HG03025 (cell line): Measurements from ENCODE around the gene CHGA.

Experiments
- ATAC-seq: cut with Tn5 transposase; IDR thresholded peaks from one replicate; pipeline ENCODE4 v1.9.1; 2021; ENCODE audit warnings: mild to moderate bottlenecking, moderate library complexity; ENCODE audit not compliant: unreplicated experiment, low FRiP score

Gene CHGA

DNA sequence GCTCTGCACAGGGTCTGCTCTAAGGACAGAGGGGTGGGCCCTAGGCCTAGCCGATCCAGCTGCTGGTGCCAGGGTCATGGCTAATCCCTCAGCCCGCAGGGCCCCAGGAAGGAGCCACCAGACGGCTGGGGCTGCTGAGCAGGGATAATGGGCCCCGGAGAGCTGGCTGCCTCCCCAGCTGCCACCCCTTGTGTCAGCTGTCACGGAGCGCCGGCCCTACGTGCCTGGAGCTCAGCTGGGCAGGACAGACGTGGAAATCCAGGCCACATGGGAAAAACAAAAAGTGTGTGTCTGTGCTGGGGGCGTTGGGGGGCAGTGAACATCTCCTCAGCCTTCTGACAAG is 36.2 kb downstream of the CHGA start:
- no peak for ATAC-seq

DNA sequence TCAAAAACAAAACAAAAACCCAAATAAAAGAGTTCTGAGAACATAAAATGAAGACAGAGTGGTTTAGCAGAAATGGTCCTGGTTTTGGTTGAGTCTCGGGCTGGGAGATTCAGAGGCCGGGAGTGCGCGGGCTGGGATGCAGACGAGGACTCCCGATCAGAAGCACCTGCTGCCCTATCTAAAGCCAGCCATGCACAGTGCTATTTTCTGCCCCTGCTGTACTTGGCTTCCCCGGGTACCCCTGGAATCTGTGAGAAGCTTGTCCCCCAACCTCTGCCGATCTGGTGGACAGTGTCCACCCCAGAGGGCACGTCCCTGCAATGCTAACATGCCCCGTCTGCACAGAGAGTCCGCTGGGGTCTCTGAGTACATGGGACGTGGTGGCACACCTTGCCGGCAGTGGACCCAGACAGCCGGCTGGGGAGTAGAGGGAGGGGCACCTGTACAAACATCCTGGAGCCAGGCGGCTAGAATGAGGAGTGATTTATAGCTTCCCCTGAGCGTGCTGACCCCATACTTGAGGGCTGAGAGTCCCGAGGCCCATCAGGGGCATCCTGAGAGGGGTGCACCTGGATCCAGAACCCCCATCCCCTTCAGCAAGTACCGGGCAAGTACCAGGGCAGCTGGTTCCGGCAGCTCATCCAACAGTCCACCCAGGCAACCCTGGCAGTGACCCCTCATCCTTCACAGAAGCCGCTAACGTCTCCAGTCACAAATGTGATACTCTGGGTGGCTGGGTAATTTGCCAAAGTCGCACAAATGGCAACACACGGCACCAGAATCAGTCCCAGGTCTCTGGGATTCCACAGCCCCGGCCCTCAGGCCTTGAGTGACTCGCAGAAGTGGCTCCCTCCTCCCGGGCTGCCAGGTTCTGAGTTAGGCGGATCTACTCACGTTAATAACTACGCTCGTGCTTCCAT is 37.1 kb downstream of the CHGA start:
- ATAC-seq: no peak

DNA sequence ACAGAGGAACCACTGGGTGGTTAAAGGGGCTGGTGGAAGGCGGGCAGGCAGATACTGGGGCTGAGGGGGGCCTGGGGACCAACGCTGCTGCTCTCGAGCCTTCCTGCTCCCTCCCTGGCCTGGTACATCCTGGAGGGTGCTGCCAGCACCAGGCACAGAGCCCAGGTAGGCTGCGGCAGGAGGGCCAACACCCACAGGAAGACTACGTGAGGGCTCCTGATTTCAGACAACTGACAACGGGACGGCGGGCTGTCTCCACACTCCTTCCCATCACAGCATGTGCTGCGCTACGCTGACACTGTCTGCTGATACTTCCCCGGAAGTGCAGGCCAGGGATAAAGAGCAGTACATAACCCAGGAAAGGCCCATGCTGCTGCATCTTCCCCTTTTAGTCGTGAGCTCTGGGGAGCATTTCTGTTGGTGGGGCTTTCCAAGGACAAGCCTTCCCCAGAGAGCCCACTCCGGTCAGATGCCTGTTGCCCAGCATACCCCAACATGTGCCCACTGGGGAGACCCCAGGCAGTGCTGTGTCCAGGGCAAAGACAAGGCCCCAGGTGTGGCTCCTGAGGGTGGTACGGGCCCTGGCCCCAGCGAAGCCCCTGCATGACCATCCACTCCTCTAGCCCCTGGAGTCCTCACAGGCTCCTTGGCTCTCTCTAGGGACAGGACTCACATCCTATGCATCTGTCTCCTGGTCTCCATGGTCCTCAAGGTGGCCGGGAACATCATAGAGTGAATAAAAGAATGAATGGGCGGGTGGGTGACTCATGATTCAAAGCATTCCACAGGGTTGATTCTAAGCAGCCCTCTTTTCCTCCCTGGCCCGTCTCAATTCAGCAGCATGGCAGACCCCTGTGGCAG is 38.0 kb downstream of the CHGA start:
- ATAC-seq: no peak

DNA sequence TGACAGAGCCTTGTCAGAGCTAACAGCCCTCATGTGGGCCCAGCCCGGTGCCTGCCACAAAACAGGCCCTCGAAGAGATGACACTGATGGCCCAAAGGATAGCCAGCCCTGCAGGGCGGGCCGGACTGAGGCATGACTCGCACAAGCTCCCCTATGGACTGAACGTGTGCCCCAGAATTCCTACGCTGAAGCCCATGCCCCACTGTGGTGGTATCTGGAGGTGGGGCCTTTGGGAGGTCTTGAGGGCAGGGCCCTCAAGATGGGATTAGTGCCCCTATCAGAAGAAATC is 38.6 kb downstream of the CHGA start:
- no peak for ATAC-seq

DNA sequence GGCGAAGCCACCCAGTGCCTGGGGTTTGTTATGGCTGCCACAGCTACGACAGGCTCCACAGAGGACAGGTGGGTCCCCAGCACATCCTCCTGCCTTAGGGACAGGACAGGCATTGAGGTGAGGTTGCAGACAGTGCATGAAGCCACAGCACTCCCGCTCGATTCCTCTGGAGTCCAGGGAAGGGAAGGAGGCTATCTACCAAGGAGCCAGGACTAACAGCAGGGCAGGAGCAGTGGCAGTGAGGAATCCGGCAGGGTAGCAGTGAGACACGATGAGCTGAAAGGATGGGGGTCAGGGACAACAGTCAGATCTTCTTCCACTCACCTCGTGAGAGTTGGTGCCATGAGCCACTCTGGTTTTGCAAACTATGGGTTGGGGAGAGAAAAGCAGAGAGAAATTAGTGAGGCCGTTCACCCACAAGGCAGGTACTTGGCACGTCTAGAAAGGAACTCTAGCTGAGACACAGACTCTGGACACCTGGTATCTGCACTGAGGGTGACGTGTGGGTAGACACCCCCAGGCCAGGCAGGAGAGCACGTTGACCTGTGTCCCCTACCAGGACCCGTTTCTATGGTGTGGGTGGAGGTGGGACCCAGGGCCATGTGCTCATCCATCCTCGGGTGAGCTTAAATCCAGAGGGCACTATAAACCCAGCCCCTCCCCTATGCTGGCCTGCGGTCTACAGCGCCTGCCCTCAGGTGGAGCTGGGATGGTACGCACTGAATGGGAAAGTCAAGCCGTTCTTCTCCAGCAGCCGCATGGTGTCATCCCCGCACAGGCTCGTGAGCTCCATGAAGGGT is 39.3 kb downstream of the CHGA start:
- ATAC-seq: no peak

DNA sequence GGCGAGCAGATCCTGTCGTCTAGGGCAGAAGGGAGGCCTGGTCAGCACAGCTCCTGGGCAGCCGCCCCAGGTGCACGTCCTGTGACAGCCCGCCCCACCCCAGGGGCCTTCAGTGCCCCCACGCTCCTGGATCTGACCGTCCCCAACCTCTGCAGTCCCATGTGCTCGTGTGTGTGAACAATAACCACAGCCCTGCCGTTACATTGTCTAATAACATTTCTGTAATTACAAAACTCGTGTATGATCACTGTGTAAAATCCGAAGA is 39.8 kb downstream of the CHGA start:
- no peak for ATAC-seq

DNA sequence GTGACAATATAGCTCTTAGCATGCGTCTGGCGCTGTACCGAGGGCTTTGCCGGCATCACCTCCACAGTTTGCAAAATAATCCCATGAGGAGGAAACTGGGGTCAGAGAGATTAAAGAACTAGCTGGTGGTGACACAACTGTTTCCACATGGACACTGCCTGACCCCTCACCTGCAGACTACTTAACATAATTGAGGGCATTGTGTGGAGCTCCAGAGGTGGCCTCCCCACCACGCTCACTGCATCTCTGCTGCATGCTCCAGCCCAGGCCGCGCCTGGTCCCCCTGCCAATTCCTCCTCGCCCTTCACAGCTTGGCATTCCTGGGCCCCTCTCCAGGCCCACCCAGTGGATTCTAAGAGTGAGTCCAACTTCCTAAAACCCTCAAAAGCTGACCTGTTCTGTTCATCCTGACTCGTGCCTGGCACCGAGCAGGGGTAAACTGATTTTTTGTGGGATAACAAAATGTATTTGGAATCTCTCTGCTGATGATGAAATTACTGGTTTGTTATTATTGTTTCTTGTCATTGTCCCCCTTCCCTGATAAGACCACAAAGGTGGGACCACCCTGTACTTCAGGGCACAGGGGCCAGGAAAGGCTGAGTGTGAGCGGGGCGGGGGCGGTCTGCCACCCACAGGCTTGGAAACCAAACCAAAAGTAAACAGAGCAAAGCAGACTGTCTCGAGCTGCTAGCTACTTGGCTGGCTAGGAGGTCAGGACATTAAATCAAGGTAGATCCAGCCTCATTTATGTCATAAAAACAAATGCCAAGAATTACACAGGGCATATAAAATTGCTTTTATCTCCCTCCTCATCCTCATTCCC is 40.6 kb downstream of the CHGA start:
- no peak for ATAC-seq

DNA sequence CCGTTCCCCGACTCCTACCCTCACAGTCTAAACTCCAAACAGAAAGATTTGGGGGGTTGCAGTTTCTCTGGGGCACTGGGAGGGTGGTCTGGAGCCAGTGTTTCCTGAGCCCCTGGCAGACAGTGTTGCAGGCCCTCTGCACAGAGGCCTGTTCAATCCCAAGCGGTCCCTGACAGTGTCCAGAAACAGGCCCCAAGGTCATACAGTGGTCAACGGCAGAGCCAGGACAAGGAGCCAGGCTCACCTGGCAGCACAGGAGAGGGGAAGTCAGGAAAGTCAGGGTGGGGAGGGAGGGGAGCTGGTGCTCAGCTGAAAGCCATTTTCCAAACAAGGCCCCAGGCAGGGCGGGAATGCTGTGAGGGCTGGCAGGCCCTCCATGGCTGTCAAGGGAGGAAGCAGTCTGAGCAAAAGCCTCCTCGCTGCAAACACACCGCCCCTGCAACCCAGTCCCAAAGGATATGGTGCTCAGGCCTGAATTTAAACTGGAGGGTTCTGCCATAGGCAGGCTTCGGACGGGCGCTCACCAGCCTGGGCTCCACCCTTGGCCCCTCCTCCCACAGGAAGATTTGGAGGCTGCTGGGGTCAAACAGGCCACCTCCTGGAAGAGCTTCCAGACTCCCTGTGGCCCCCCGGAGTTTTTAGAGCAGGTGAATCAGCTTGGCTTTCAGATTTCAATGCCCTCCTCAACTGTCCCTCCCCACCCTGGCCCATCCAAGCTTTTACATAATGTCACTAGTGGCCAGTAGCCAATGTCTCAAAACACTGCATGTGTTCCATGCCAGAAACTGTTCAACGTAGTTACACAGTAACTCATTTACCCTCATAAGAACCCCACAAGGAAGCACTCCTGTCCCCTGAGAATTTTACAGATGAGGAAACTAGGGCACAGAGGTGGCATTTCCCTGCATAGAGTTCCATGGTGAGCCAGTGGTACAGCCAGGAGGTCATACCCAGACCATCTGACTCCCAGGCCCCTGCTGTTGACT is 41.5 kb downstream of the CHGA start:
- ATAC-seq: no peak

DNA sequence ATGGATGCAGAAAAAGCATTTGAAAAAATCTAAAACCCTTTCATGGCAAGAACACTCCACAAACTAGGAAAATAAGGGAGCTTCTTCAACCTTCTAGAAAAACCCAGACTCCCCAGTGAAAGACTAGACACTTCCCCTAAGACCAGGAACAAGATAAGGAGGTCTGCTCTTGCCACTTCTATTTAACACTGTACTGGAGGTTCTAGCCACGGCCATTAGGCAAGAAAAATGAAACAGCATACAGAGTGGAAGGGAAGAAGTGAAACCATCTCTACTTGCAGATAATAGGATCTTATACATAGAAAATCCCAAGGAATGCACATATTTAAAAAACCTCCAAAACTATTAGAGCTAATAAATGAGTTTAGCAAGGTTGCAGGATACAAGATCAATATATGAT is 42.3 kb downstream of the CHGA start:
- no peak for ATAC-seq

DNA sequence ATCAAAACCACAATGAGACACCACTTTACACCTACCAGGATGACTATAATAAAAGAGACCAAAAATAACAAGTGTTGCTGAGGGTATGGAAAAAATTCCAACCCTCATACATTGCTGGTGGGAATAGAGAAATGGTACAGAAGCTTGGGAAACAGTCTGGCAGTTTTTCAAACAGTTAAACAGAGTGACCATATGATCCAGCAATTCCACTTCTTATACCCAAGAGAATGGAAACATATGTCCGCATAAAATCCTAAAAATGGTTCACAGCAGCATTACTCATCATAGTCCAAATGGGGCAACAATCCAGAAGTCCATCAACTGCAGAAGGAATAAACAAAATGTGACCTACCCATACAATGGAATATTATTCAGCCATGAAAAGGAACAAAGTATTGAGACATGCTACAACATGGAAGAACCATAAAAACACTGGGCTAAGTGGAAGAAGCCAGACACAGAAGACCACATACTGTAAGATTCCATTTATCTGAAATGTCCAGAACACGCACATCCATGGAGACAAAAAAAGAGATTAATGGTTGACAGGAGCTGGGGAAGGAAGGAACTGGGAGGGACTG is 44.5 kb downstream of the CHGA start:
- no peak for ATAC-seq

DNA sequence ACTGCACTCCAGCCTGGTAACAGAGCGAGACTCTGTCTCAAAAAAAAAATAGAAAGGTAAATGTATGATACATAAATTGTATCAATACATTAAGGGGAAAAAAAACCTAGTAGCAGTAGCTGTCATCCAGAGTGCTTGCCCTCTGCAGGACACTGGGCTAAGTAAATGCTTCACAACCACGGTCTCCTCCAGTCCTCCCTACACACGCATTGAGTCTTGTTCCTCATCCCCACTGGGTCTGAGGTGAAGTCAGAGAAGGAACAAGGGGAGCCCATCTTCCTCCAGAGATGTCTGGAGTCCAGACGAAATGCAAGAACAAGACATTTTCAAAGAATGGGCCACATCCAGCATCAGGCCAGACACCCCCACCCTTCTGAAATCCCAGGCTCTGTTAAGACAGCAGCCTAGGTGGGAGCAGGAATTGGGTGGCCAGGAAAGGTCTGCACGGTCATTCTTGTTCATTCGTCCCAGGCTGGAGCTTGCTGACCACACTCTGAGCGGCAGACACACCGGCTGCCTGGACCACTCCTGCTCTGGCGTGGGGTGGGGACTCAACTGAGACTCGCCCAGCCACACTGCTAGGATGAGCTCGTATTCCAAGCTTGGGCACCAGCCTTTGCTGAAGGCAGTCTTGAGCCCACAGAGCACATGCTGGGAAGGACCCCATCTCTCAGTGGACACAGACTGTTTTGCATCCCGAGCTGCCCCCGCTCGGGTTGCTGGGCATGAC is 45.5 kb downstream of the CHGA start:
- no peak for ATAC-seq

DNA sequence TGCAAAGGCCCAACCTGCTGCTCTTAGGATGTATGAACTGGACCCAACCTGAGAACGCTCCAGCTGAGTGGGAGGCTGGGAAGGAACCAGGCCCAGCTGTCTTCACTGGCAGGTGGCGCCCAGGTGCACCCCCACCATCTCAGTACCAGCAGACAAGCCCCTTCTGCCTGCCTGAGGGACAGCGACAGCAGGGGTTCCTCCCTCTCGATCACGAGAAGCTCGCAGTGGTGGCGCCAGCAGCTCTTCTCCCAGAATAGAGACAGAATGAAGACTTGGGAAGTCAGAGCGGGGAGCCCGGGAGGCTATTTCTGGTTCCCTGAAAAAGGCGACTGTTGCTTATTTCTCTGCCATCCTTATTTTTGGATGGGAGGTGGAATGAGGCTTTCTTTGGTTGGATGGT is 46.5 kb downstream of the CHGA start:
- no peak for ATAC-seq

DNA sequence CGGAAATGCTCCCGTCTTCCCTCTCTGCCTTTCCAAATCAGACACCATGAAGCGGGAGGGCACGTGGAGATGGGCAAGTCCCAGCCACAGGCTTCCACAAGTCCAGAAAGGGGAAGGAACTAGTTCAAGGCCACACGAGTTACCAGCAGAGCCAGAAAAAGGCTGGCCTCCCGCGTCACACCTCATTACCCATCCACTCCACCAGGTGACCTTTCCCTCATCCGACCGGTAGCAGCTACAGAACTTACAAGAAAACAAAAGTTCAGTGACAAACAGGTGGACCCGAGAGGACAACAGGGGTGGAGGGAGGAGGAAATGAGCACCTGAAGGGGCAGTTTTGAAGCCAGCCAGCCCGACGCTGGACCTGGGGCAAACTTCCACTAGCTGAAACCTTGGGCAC is 46.9 kb downstream of the CHGA start:
- no peak for ATAC-seq

DNA sequence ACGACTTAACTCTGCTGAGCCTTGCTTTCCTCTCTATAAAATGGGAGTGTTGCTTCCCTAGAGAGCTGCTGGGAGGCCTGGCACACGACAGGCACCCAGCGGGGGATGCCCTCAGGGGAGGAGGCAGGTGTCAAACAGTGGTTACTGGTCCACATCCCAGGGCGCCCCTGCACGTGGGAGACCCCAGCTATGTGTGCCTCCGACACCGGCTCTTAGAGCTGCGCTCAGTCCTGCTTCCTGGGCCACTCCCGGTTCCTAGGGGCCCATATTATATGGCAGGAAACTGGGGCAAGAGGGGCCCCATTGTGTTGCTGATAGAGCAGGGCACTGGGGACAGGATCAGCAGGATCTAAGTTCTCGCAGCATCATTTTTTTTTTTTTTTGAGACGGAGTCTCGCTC is 47.3 kb downstream of the CHGA start:
- no peak for ATAC-seq

DNA sequence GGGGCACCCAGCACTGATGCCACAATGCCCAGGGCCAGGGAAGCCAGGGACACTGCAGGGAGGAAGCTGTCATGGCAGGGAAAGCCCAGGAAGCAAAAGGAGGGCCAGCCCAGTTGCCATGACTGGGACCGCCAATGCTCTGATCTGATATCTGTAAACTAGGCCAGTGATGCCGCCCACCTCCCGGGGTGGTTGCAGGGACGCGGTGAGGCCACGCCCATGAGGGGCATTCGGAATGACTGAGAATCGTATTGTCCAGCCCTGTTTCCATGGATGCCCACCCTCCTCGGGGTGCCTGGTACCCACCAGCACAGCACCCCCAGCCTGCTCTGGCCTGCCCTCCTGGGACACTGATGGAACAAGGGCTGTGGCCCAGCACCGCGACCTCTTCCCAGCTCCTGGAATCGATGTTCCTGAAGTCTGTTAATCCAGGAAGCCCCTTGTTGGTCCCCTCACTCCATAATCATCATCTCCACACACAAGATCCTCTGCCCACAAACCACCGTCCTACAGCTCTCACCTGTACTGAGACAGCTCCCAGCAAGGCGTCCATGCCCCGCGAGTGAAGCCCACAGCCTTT is 48.7 kb downstream of the CHGA start:
- no peak for ATAC-seq

DNA sequence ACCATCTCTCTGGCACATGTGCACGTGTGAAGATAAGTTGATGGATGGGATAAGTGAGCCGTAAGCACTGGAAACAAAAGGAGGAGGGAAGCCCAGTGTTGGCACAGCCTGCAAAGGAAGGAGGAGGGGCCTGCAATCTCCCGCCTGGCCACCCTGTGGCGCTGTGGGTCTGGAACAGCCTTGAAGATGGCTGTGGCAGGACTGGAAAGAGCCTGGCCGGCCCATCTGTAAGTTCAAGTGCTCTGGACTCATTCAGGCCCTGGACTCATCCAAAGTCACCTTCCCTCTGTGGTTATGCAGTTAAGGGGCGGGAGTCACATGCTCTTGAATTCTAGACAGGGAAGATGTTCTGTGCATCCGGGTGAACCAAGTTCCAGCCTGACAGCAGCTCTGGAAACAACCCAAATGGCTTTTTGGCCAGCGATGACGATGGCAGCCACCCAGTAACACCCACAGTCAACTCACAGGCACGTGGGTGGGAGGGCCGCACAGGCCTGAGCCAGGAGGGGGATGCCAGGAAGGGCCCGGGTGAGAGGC is 50.4 kb downstream of the CHGA start:
- no peak for ATAC-seq

DNA sequence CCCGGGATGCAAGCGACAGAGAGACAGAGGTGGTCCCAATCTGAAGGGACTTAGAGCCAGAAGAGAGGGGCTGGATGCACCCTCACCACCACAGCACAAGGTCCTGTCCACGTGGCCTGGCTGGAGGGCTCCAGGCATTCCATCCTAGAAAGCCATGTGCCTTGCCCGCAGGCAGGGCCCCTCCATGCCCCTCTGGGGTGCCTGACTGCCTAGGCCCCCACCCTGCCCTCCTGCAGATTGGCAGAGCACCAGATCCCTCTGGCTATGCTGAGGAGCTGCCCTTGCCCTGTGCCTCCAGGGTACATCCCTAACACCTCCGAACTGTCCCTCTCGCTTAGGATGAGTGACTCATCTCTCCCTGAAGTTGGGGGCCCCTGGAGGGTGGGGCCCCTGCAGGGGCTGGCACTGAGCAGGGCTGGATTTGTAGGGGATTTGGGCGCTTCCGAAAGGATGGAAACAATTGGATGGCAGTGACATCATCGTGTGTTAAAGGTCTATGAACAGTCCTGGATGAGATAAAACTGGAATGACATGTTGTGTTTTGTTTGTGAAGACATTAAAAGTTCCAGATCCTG is 50.9 kb downstream of the CHGA start:
- ATAC-seq: no peak
